ENCODE results near the gene IFT52. TPM values are rescaled to one million over a fixed set of nuclear protein-coding genes. Genes with fewer than 3 reads are reported as not detected.

Gene IFT52
- polyA plus RNA-seq, 3 donors: 17.6 to 28.1 (median 24.1) TPM

DNA sequence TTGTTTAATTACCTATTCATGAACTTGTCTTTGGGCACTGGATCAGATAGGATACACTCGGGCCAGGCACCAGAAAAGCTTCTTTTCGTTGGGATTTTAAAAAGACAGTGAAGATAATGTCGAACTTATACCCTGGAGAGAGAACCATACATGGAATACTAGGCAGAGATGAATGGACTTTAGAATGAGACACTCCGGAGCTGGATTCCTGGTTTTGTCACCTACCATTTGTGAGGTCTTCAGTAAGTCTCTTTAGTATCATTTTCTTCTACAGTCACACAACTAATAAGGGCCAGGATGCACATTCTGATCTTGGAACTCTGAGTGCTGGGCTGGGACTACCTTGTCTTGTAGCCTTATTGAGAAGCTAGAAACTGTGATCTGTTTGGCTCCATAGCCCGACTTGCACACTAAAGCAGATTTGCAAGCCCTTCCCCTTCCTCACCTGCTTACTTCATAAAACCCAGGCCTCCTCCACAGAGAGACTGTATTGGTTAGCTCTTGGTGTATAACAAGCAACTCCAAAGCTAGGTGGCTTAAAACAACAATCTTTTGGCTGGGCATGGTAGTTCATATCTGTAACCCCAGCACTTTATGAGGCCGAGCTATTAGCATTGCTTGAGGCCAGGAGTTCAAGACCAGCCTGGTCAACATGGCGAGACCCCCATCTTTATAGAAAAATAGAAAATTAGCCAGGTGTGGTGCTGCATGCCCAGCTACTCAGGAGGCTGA is 7.4 kb upstream of the IFT52 start:
- H3K4me2 ChIP-seq (replicated peaks; ENCODE audit: extremely low read depth, low read length, poor library complexity, severe bottlenecking): no peak overlapping the region
- H3K27ac ChIP-seq (ENCODE audit: low read depth in 1 of 2, low read length in 2 of 2): no peak overlapping the region
- no peak overlapping the region for H3K4me3 ChIP-seq (replicated peaks in 1 of 3; ENCODE audit: low read depth in 2 of 3, low read length in 3 of 3)
- intact Hi-C loops (cut with micrococcal nuclease): no loop called here
- H3K9ac ChIP-seq (ENCODE audit: insufficient read depth, low read length, poor library complexity, severe bottlenecking): no peak overlapping the region
- no peaks in the 10 kb centered on the region for H3K79me2 ChIP-seq (ENCODE audit: insufficient read depth, low read length)
- no peaks in the 10 kb centered on the region for H3K36me3 Mint-ChIP-seq
- no peak for DNase-seq
- no peaks in the 10 kb centered on the region for H3K9me3 ChIP-seq (replicated peaks in 1 of 2; ENCODE audit: control insufficient read depth in 1 of 2, insufficient read depth in 1 of 2, low read length in 2 of 2)
- peak overlapping the region; percentile 43 for H2AFZ ChIP-seq (ENCODE audit: insufficient read depth, low read depth, low read length, poor library complexity, severe bottlenecking)
- H3K36me3 ChIP-seq (replicated peaks in 1 of 2; ENCODE audit: control insufficient read depth in 1 of 2, insufficient read depth in 2 of 2, low read length in 2 of 2): no peaks in the 10 kb centered on the region
- H4K20me1 ChIP-seq (ENCODE audit: insufficient read depth, low read length): no peaks in the 10 kb centered on the region
- H3K27me3 Mint-ChIP-seq (ENCODE audit: low read depth in 3 of 3): peaks cover 0 to 5% (median 0%) of the 10 kb centered on the region in 3 donors
- 95% methylated on average over 5 of the region's 7 CpGs for WGBS (ENCODE audit: insufficient coverage)
- TF ChIP-seq, protein P1, sequence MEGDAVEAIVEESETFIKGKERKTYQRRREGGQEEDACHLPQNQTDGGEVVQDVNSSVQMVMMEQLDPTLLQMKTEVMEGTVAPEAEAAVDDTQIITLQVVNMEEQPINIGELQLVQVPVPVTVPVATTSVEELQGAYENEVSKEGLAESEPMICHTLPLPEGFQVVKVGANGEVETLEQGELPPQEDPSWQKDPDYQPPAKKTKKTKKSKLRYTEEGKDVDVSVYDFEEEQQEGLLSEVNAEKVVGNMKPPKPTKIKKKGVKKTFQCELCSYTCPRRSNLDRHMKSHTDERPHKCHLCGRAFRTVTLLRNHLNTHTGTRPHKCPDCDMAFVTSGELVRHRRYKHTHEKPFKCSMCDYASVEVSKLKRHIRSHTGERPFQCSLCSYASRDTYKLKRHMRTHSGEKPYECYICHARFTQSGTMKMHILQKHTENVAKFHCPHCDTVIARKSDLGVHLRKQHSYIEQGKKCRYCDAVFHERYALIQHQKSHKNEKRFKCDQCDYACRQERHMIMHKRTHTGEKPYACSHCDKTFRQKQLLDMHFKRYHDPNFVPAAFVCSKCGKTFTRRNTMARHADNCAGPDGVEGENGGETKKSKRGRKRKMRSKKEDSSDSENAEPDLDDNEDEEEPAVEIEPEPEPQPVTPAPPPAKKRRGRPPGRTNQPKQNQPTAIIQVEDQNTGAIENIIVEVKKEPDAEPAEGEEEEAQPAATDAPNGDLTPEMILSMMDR (IDR thresholded peaks at IDR 0.05): no peak
- H3K9me3 Mint-ChIP-seq: no peaks in the 10 kb centered on the region
- H3K27me3 ChIP-seq (ENCODE audit: control insufficient read depth in 2 of 2, insufficient read depth in 2 of 2, low read length in 2 of 2): no peaks in the 10 kb centered on the region
- peak overlapping the region in 1 of 7 donors; percentile 48 for H3K27ac Mint-ChIP-seq
- H3K4me1 ChIP-seq (ENCODE audit: control insufficient read depth in 1 of 2, insufficient read depth in 2 of 2, low read length in 2 of 2): peaks cover 12 to 13% of the 10 kb centered on the region in 2 donors
- H3K4me3 Mint-ChIP-seq: no peak overlapping the region
- peaks cover 15% of the 10 kb centered on the region for H3K4me1 Mint-ChIP-seq

DNA sequence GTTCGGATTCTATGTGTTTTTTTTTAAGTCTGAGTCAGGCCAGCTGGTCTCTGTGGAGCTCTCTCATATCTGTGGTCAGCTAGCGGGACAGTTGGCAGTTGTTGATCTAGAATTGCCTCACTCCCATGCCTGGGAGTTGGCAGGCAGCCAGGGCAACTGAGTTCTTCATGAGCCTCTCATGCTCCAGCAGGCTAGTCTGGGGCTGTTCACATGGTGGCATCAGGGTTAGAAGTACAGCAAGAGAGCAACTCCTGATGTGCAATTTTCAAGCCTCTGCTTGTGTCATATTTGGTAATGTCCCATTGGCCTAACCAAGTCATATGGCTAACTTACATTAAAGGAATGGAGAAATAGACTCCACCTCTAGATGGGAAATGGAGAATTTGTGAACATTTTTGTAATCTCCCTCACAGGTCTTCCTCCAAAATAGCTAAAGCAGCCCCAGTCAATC is 6.7 kb upstream of the IFT52 start:
- H3K27me3 ChIP-seq (ENCODE audit: control insufficient read depth in 2 of 2, insufficient read depth in 2 of 2, low read length in 2 of 2): no peaks in the 10 kb centered on the region
- Mint-ChIP-seq H3K36me3 (no peaks in the 10 kb centered on the region), H3K27me3 (ENCODE audit: low read depth in 3 of 3) (peaks cover 0 to 5% (median 0%) of the 10 kb centered on the region in 3 donors), H3K27ac (peak overlapping the region in 4 of 7 donors; percentile 8 to 65 (median 30)), H3K9me3 (no peaks in the 10 kb centered on the region), H3K4me3 (peak overlapping the region in 1 of 2 donors; percentile 26), H3K4me1 (peaks cover 15% of the 10 kb centered on the region)
- no peaks in the 10 kb centered on the region for H3K36me3 ChIP-seq (replicated peaks in 1 of 2; ENCODE audit: control insufficient read depth in 1 of 2, insufficient read depth in 2 of 2, low read length in 2 of 2)
- WGBS (ENCODE audit: insufficient coverage): 0% methylated on average over 1 of the region's 2 CpGs
- H3K9me3 ChIP-seq (replicated peaks in 1 of 2; ENCODE audit: control insufficient read depth in 1 of 2, insufficient read depth in 1 of 2, low read length in 2 of 2): no peaks in the 10 kb centered on the region
- H3K4me3 ChIP-seq (replicated peaks in 1 of 3; ENCODE audit: low read depth in 2 of 3, low read length in 3 of 3): no peak overlapping the region
- peak; percentile 32 to 72 (median 59) for DNase-seq
- TF ChIP-seq, protein P1 (IDR thresholded peaks at IDR 0.05): no peak
- peaks cover 12 to 13% of the 10 kb centered on the region in 2 donors for H3K4me1 ChIP-seq (ENCODE audit: control insufficient read depth in 1 of 2, insufficient read depth in 2 of 2, low read length in 2 of 2)
- peak overlapping the region; percentile 51 for H2AFZ ChIP-seq (ENCODE audit: insufficient read depth, low read depth, low read length, poor library complexity, severe bottlenecking)
- intact Hi-C loops (cut with micrococcal nuclease): no loop called here
- no peaks in the 10 kb centered on the region for H4K20me1 ChIP-seq (ENCODE audit: insufficient read depth, low read length)
- no peak overlapping the region for H3K4me2 ChIP-seq (replicated peaks; ENCODE audit: extremely low read depth, low read length, poor library complexity, severe bottlenecking)
- H3K79me2 ChIP-seq (ENCODE audit: insufficient read depth, low read length): no peaks in the 10 kb centered on the region
- H3K9ac ChIP-seq (ENCODE audit: insufficient read depth, low read length, poor library complexity, severe bottlenecking): no peak overlapping the region
- no peak overlapping the region for H3K27ac ChIP-seq (ENCODE audit: low read depth in 1 of 2, low read length in 2 of 2)

Data from CD14-positive monocyte (primary cell).